Measurements from ENCODE around the gene CHKB.

CHKB gene

DNA sequence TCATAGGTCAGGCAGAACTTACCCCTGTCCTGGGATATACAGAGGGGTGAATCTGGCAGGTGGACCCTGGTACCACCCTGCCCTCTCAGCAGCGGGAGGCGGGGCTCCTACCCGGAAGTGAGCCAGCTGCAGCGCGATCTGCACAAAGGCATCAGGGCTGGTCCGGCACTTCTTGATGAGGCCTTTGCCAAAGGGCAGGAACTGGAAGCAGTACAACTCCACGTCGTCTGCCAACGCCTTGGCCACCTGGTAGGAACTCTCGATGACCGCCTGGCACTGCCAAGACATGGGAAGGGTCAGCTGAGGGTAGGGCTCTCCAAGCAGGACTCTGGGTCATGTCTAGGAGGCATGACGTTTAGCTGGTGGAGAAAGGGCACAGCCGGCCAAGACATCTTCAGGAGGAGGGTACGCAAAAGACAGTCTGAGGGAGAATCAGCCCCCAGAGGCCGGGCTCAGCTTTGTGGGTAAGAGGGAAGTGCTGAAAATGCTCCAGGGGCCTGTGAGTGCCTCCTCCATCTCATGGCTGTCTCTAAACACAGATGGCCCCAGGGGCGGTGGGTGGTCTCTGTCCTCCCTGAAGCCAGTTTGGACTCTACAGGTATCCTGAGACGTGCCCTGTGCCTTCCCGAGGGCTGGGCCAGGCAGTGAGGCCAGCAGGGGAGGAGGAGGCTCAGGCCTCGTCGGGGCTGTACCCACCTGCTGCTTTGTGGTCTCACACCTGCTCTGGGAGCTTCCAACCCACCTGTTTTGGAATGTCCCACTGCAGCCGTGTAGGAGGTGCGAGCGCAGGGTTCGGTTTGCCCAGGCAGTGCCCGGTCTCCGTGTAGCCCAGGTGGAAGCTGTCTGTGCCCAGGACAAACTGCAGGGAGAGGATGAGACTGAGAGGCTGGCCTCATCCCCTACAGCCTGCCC lies 11.1 kb downstream of the CHKB start:
- DNase-seq = no peak

DNA sequence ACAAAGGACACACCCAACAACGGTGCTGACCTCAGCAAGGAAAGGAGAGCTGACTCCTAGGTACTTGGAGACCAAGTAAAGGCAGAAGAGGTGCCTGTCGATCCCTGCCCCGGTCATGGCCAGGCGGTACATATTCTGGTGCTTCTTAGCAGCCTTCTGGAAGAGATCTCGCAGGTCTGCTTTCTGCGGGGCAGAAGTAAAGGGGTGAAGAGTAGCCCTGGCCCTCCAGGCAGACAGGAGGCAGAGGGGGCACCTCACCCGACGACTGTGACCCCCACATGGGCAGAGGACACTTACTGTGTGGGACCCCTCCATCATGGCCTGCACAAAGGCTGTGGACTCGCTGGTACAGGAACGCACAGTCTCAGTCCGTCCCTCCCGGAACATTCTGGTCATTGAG lies 11.8 kb downstream of the CHKB start:
- no peak for DNase-seq

DNA sequence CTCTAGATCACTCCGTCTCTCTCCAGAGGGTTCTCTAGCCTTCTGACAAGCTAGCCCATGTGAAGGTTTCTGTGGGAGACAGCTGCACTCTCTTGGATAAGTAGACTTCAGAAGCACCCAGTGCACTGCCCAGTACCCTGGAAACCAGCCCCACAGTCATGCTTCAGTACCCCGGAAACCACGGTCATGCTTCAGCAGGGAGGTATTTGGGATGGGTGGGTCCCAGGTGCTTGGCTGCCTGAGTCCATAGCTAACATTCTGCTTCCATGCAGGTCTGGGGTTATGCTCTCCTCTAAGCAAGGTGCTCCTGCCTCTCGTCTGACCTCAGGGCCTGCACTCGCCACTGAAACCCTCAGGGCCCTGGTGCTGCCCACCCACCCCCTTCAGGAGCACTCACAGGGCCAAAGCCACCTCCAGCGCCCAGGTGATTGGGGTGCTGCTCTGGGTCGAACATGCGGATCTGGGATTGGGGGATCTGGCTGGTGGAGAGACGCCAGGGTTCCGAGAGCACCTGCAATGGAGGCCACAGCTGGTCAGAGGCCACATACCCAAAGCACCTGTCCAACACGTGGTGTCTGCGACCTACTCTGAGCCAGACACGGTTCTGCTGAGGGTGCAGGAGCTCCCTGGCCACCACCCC lies 12.6 kb downstream of the CHKB start:
- DNase-seq = no peak

DNA sequence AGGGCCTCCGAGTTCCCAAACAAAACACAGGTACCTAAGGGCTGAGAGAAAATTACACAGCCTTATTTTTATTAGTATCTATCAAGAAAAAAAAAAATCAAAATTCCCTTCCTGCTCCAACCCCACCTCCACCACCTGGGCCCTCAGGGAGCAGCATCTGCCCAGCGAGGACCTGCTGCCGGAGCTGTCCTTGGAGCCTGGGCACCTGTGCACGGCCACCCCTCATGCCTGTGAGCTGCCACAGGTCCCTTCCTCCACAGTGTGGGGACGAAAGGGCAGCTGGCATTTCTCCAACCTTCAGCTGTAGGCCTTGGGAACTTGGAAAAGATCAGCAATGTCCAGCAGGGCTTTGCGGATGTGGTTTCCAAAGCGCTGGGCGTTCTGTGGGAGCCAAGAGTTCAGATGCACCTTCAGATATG lies 13.6 kb downstream of the CHKB start:
- DNase-seq = no peak

DNA sequence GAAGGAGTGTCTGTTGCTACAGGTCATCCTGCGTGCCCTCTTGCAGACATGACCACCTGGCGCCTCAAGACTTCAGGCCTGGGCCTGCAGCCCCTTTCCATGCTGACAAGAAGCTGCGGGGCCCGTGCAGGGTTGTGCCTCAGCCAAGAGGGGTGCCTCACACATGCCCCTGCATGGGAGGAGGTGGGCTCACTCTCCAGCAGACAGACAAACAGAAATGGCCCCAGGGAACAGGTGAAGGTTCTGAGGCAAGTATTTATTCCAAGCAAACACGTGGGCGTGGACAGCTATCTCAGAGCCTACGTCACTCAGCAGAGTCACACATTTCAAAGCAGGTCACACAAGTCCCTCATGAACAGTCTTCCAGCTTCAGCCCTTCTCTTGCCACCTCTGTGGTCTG lies 14.0 kb downstream of the CHKB start:
- peak; percentile 31 for DNase-seq

DNA sequence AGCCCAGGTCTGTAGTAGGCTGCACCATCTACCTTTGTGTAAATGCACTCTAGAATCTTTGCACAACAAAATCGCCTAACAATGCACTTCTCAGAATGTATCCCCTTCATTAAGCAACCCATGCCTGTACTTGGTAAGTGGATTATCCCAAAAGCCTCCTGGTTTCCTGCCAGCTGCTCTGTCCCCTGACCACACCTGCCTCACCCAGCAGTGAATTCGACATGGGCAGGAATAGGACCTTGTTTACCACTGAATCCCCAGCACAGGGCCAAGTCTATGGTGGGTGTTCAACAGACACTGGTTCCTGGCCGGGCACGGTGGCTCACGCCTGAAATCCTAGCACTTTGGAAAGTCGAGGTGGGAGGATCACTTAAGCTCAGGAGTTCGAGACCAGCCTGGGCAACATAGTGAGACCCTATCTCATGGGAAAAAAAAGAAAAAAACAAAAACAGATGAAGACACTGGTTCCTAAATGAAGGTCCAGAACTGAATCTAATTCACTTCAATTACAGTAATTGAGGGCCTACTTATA lies 14.9 kb downstream of the CHKB start:
- DNase-seq = no peak

- no peak for DNase-seq
Observed at GRCh38 chr22:50564289-50564688, 18.4 kb downstream of the CHKB start.

DNA sequence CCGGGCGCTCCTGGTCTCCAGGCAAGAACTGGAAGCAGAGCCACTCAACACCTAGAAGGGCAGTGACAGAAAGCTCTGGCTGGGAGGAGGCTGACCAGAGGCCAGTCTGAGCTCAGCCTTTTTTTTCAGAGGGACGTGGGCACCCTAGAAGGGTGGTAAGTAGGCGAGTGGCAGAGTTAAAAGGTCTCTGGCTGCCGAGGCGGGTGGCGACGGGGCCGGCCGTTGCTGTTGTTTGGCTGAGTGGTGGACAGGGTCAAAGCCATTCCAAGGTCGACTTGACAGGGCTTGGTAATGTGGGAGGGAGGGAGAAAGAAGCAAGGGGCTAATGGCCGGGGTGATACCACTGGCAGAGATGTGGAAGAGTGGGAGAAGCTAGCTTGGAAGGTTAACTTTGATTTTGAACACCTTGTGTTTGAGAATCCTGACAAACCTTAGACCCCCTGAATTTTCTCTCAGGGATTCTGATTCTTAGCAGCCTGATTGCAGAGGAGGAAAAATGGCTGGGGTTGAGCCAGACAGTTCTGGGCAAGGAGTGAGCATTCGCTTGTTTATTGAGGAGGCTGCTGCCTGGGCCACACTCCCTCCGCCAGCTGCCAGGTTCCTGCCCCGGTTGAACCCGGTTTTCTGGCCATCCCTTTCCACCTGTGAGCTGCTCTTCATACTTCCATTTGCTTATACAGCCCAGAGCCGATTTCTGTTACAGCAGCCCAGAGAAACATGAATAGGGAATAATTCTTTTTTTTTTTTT lies 19.1 kb downstream of the CHKB start:
- DNase-seq = no peak

DNA sequence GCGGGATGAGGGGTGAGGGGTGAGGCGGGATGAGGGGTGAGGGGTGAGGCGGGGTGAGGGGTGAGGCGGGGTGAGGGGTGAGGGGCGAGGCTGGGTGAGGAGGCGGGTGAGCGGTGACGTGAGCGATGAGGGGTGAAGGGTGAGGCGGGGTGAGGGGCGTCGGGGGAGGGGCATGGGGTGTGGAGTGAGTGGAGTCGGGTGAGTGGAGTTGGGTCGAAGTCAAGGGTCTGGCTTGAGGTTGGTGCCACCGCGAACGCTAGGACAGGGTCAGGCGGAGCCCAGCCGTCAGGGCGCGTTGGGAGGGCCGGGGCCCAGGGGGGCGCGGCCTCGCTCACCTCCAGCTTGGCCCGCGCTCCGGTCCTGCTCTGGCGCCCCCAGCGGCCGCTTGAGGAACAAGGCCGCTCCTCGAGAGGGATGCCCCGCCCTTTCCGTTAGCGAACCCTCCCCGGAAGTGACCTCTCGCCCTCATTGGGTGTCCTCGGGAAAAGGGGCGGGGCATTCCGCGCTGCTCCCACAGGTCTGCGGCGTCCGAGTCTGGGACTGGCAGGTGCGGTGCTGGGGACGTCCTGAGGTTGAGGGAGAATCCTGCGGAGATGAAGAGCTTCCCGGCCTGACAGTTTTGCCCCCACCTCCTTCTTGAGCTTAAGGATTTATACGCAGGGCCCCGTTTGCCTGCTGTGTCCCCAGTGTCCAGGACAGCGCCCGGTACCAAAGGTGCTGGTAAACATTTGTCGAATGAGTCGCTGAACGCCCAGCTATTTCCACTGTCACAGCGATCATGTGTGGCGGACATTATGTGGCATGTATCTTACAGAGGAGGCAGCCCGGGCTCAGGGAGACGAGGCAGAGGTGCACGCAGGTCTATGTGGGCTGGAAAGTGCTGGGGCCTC lies 19.9 kb downstream of the CHKB start, which contains the start of gene SYCE3:
Gene SYCE3, minus strand, starts transcription at position 397 of the 890 bp plus-strand sequence. CDS start 6,514 bp downstream, outside the sequence.
- DNase-seq = peak; percentile 94

DNA sequence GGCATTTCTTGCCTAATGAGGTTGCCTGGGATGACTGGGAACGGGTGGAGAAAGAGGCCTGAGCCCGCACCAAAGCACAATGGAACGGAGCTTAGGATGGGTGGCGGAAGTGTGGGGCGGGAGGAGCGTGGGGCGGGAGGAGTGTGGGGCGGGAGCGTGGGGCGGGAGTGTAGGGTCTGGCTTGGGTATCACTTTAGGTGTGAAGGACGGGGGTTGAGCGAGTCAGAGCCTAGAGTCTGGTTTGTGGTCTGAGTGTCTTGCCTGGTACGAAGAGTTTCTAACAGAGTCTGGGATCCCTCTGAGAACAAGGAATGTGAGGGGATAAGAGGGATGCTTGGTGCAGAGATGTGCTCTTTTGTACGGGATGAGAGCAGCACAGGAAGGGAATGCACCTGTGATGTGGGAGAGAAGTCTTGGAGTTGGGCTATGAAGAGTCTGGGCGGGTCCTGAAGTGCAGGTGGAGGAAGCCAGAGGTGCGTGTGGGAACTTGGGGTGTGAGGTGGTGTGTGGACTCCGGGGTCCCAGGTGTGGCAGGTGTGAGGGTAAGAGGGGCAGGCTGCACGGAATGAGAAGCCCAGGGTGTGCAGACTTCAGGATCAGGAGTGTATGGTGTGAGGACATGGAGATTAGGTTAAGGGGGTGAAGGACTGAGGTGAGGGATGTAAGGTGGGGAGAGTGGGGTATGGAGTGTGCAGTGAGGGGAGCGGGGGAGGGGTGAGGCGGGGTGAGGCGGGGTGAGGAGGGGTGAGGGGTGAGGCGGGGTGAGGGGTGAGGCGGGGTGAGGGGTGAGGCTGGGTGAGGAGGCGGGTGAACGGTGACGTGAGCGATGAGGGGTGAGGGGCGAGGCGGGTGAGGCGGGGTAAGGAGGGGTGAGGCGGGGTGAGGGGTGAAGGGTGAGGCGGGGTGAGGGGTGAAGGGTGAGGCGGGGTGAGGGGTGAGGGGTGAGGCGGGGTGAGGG lies 21.0 kb downstream of the CHKB start:
- no peak for DNase-seq

- no peak for DNase-seq
Observed at GRCh38 chr22:50560034-50560433, 22.6 kb downstream of the CHKB start.

GRCh38 chr22:50556703-50557102 lies 25.9 kb downstream of the CHKB start:
- DNase-seq = no peak

- DNase-seq = no peak
Observed at GRCh38 chr22:50553310-50553709, 29.3 kb downstream of the CHKB start.

DNA sequence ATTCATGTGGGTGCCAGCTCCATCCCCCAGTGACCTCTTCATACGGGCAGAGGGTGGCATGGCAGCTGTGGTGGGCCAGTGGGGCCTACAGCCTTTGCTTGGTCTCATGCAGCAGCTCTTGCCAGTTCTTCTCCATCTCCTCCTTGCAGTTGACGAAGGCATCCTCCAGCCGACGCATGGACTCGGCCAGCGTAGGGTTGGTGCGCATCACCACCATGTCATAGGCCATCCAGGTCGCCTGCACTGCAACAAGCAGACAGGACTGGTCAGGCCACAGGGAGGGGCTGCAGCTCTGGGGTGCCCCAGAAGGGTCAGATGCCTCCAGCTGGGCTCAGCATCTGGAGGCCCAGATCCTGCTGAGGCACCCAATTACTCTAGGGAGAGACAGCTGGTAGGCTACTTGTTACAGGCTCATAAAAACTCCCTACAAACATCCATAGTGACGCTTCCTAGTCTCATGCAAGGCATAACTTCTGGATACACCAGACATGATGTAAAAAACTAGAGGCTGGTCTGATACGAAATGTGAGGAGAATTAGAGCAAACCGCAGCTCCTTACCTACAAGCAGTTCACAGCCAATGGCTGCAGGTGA lies 31.4 kb downstream of the CHKB start:
- no peak for DNase-seq

GRCh38 chr22:50550395-50550794 lies 32.3 kb downstream of the CHKB start:
- DNase-seq = no peak

DNA sequence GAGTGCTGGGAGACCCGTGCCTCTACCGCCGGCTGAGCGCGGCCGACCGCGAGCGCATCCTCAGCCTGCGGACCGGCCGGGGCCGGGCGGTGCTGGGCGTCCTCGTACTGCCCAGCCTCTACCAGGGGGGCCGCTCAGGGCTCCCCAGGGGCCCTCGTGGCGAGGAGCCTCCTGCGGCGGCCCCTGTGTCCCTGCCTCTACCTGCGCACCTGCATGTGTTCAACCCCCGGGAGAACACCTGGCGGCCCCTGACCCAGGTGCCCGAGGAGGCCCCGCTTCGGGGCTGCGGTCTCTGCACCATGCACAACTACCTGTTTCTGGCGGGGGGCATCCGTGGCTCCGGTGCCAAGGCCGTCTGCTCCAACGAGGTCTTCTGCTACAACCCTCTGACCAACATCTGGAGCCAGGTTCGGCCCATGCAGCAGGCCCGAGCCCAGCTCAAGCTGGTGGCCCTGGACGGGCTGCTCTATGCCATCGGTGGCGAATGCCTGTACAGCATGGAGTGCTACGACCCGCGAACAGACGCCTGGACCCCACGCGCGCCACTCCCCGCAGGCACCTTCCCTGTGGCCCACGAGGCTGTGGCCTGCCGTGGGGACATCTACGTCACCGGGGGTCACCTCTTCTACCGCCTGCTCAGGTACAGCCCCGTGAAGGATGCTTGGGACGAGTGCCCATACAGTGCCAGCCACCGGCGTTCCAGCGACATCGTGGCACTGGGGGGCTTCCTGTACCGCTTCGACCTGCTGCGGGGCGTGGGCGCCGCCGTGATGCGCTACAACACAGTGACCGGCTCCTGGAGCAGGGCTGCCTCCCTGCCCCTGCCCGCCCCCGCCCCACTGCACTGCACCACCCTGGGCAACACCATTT lies 33.5 kb downstream of the CHKB start:
- no peak for DNase-seq

DNA sequence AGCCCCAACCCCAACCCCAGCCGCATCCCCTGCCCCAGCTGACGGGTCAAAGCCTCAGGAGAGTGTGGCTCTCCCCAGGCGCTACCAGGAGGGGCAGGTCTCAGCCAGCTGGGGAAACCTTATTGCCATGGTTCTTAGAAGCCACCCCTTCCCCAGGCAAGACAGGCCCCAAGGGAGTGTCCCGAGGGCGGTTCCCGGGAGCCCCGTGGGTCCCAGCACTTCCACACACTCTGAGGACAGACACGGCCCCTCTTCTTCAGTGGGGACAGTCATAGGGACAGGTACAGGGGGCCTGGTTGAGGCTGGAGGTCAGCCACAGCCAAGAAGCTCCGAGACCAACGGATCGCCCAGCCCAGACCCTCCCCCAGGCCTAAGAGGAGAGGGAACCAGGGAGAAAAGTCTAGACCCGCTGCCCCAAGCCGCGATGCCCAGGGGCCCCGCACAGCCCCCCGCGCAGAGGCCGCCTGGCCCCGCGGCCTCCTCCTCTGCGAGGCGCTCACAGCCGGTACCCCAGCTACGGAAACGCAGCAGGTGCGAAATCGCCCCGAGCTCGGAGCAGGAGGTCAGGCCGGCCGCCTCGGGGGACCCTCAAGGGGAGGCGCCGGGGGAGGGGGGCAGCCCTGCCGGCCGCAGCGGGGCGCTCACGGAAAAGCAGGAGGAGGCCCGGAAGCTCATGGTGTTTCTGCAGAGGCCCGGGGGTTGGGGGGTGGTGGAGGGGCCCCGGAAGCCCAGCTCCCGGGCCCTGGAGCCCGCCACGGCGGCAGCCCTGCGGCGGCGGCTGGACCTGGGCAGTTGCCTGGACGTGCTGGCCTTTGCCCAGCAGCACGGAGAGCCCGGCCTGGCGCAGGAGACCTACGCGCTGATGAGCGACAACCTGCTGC lies 34.4 kb downstream of the CHKB start:
- DNase-seq = no peak

GRCh38 chr22:50547263-50547985 lies 35.2 kb downstream of the CHKB start:
- DNase-seq = no peak

Measured in SHP77 treated with DMSO at 0.1 percent for 48 hours (cell line).